ENCODE results near the gene TENT4A. TPM values are rescaled to one million over a fixed set of nuclear protein-coding genes. Genes with fewer than 3 reads are reported as not detected.
A peak's percentile ranks its signal among the peaks of the same experiment; 100 is the strongest.

TENT4A gene
- total and polyA plus RNA-seq, 10 donors: 7.1 to 44.8 (median 33.0) TPM

DNA sequence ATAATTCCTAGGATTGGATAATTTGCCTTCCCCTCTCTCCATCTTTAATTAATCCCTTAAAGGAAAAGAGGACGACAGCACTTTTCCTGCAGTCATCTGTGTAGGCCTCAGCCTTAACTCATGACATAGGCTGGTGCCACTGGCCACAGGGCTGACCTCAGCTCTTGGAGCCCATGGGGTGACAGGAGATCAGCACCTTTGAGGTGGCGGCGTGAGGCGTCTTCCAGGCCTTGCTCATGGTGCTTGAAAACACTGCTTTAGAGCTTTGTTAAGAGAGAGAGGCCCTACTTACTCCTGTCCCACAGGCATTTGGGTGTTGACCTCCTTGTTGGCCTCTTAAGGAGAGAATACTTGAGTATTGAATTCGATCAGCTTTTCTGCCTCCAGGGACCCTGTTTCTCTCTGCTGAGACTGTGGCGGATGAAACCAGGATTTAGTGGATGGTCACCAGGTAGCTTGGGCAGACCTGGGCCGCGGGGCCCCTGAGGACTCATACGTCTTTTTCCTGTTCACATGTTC lies 23.4 kb downstream of the TENT4A start:
- peak overlapping the region in 5 of 8 donors; percentile 41 to 75 (median 50) for H3K27ac ChIP-seq

DNA sequence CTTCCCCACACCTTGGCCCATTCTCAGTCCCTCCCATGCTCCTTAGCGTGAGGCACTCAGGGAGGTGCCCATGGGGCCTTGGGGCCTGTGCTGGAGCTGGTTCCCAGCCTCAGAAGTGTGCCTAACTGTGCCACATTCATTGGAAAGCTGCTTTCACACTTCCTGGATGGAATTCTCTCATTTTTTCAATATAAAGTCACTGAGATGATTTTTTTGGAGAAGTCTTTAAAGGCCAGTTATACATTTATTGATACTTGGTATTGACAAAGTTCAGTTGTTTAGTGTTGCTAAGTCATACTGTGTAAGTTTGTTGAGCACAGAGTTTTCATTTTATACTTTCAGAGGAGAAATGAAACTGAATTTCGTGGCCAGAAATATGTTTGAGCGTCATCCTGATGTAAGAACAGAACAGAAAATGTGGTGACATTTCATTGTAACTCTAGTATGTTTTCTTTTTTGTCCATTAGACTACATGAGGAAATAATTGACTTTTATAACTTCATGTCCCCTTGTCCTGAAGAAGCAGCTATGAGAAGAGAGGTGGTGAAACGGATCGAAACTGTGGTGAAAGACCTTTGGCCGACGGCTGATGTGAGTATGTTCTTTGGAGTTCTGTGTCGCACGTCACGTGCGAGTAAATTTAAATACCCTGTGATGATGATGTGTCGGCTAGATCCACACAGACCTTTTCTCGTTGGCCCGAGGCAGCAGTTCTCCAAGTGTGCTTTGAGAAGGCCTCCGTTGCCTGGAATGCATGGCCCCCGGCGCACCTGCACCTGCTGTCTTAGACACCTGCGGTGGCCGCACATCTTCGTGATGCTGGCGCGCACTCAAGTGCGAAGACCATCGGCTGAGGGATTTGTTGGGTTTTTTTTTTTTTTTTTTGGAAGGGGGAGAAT lies 24.1 kb downstream of the TENT4A start:
- peak overlapping the region in 5 of 8 donors; percentile 41 to 75 (median 50) for H3K27ac ChIP-seq
- TF ChIP-seq, protein P1, sequence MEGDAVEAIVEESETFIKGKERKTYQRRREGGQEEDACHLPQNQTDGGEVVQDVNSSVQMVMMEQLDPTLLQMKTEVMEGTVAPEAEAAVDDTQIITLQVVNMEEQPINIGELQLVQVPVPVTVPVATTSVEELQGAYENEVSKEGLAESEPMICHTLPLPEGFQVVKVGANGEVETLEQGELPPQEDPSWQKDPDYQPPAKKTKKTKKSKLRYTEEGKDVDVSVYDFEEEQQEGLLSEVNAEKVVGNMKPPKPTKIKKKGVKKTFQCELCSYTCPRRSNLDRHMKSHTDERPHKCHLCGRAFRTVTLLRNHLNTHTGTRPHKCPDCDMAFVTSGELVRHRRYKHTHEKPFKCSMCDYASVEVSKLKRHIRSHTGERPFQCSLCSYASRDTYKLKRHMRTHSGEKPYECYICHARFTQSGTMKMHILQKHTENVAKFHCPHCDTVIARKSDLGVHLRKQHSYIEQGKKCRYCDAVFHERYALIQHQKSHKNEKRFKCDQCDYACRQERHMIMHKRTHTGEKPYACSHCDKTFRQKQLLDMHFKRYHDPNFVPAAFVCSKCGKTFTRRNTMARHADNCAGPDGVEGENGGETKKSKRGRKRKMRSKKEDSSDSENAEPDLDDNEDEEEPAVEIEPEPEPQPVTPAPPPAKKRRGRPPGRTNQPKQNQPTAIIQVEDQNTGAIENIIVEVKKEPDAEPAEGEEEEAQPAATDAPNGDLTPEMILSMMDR (IDR thresholded peaks at IDR 0.05 in 8 of 11, conservative IDR thresholded peaks at IDR 0.05 in 3 of 11): no peak
- peak in 1 of 3 donors; percentile 38 for TF ChIP-seq POLR2AphosphoS5 (IDR thresholded peaks at IDR 0.05)
- TF ChIP-seq POLR2A (IDR thresholded peaks at IDR 0.05): no peak
- intact Hi-C loops (cut with DNase I; ENCODE audit: low total_unique reads): no loop called here

More for the DNA sequence above, 23.4 kb downstream of the TENT4A start:
- Histone ChIP-seq H3K9me3 (no peaks in the 10 kb centered on the region), H3K27me3 (replicated peaks in 1 of 7) (no peaks in the 10 kb centered on the region), H3K36me3 (peaks cover 0 to 55% (median 32%) of the 10 kb centered on the region in 6 donors), H3K4me3 (no peak overlapping the region), H3K4me1 (peaks cover 14 to 56% (median 44%) of the 10 kb centered on the region in 6 donors)
- WGBS, 5 donors: 89 to 96% (median 90%) methylated on average over 9 of the region's 9 CpGs
- intact Hi-C loops (cut with DNase I; ENCODE audit: low total_unique reads): no loop called here
- DNase-seq: peak; percentile 60
- TF ChIP-seq POLR2AphosphoS5 (IDR thresholded peaks at IDR 0.05) (no peak), POLR2A (IDR thresholded peaks at IDR 0.05) (no peak)
- TF ChIP-seq, protein P1 (IDR thresholded peaks at IDR 0.05 in 8 of 11, conservative IDR thresholded peaks at IDR 0.05 in 3 of 11): no peak

DNA sequence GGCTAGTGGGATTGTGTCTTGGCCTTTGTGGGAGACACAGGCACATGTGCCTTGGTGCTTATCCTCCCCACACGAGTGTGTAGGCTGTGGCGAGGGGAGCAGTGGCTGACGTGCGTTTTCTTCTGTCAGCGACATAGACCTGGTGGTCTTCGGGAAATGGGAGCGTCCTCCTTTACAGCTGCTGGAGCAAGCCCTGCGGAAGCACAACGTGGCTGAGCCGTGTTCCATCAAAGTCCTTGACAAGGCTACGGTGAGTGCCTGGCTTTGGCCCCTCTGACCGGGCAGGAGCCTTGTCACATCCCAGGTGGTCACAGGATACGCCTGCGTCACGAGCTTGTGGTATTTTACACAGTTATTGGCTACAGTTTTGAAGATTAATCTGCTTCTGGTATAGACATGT lies 26.4 kb downstream of the TENT4A start:
- intact Hi-C loops (cut with DNase I; ENCODE audit: low total_unique reads): loop anchor here (10.0 kb wide), 1 partner anchor 365 kb away; the partner anchor contains the start of gene MED10
- peaks cover 0 to 26% (median 16%) of the 10 kb centered on the region in 6 donors for H3K4me1 ChIP-seq
- H3K36me3 ChIP-seq: peaks cover 0 to 82% (median 53%) of the 10 kb centered on the region in 6 donors
- TF ChIP-seq, protein P1 (IDR thresholded peaks at IDR 0.05 in 8 of 11, conservative IDR thresholded peaks at IDR 0.05 in 3 of 11): no peak
- TF ChIP-seq POLR2AphosphoS5 (IDR thresholded peaks at IDR 0.05) (no peak), POLR2A (IDR thresholded peaks at IDR 0.05) (no peak)
- WGBS, 5 donors: 86 to 97% (median 94%) methylated on average over 11 to 15 of the region's 15 CpGs
- no peaks in the 10 kb centered on the region for H3K9me3 ChIP-seq
- H3K4me3 ChIP-seq: no peak overlapping the region
- H3K27me3 ChIP-seq (replicated peaks in 1 of 7): no peaks in the 10 kb centered on the region
- DNase-seq: peak; percentile 54
- no peak overlapping the region for H3K27ac ChIP-seq

More for the DNA sequence above, 24.1 kb downstream of the TENT4A start:
- H3K27me3 ChIP-seq (replicated peaks in 1 of 7): no peaks in the 10 kb centered on the region
- peak; percentile 74 for DNase-seq
- H3K36me3 ChIP-seq: peaks cover 0 to 62% (median 36%) of the 10 kb centered on the region in 6 donors
- WGBS, 5 donors: 82 to 92% (median 84%) methylated on average over 24 of the region's 24 CpGs
- peaks cover 8 to 49% (median 37%) of the 10 kb centered on the region in 6 donors for H3K4me1 ChIP-seq
- no peaks in the 10 kb centered on the region for H3K9me3 ChIP-seq
- H3K4me3 ChIP-seq: no peak overlapping the region
